GM21526 (cell line): Measurements from ENCODE around the gene MAN1A2.

Experiments
- ATAC-seq: cut with Tn5 transposase; IDR thresholded peaks from one replicate; pipeline ENCODE4 v1.9.1; 2021; ENCODE audit warnings: moderate library complexity; ENCODE audit not compliant: unreplicated experiment, low FRiP score

Gene MAN1A2

GRCh38 chr1:117479086-117479485 lies 111.8 kb downstream of the MAN1A2 start:
- no peak for ATAC-seq

- no peak for ATAC-seq
Measured at GRCh38 chr1:117481410-117481809, 114.2 kb downstream of the MAN1A2 start.

- ATAC-seq: no peak
Measured at GRCh38 chr1:117493906-117494305, 126.7 kb downstream of the MAN1A2 start.

GRCh38 chr1:117495068-117495467 lies 127.8 kb downstream of the MAN1A2 start:
- ATAC-seq: no peak

DNA sequence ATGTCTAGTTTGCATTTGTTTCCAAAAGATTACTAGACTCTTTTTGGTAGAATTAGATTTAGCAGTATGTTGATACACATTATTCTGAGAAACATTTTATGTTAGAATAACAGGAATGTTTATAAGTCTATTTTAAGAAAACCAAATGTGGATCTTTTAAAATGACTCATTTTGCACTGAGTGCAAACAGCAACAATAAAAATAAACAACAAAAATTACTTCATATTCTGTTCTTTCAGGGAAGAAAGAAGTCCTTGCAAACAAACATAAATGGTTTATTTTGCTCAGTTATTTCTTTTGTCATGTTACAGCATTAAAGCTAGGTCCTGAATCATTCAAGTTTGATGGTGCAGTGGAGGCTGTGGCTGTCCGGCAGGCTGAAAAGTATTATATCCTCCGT lies 131.8 kb downstream of the MAN1A2 start:
- ATAC-seq: no peak

DNA sequence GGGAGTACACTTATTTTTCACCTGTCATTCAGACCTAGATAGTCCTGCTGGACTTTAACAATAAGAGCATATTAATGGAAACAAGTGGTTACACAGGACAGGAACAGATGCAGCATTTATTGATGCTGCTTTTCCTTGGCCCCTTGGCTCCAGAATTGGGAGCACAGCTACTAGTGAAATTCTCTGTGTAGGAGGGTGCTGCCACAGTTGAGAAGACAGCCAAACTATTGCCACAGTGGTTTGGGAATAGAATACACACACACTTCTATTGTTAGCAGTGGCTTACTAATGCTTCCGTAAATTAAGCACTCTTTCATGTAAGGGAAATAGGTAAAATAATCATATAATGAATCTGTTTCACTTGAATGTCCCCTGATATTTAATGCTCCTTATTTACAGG lies 133.3 kb downstream of the MAN1A2 start:
- no peak for ATAC-seq

DNA sequence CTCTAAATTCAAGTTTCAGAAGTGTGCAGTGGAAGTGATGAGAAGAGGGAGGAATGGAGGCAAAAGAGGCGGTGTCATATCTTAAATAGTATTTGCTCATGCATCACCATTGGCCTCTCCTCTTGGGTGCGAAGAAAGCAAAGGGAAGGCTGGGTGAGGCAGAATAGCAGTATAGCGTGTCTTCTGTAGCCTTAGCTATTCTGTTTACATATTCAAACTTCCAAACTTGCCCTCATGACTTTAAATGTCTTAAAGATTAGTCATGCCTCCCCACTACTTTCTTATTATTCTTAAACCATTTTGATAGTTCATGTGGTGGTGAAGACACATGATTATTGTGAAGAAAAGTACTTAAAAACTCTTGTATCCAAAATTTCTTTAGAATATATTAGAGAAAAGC lies 134.0 kb downstream of the MAN1A2 start:
- no peak for ATAC-seq

GRCh38 chr1:117511273-117511672 lies 144.0 kb downstream of the MAN1A2 start:
- ATAC-seq: no peak

GRCh38 chr1:117512728-117513321 lies 145.6 kb downstream of the MAN1A2 start:
- no peak for ATAC-seq

- no peak for ATAC-seq
Measured at GRCh38 chr1:117523111-117523510, 155.9 kb downstream of the MAN1A2 start.

GRCh38 chr1:117527074-117527473 lies 159.8 kb downstream of the MAN1A2 start:
- ATAC-seq: no peak

GRCh38 chr1:117527566-117528102 lies 160.4 kb downstream of the MAN1A2 start:
- no peak for ATAC-seq

DNA sequence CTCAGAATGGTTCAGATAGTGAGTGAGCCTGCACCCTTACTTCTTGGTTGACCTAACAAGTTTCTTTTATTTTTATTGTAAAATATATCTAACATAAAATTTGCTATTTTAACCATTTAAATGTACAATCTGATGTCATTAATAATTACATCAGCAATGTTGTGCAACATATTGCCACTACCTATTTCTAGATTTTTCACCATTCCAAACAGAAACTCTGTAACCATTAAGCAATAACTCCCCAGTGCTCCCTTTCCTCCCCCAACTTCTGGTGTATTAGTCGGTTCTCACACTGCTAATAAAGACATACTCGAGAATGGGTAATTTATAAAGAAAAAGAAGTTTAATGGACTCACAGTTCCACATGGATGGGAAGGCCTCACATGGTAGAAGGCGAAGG lies 162.4 kb downstream of the MAN1A2 start:
- no peak for ATAC-seq

DNA sequence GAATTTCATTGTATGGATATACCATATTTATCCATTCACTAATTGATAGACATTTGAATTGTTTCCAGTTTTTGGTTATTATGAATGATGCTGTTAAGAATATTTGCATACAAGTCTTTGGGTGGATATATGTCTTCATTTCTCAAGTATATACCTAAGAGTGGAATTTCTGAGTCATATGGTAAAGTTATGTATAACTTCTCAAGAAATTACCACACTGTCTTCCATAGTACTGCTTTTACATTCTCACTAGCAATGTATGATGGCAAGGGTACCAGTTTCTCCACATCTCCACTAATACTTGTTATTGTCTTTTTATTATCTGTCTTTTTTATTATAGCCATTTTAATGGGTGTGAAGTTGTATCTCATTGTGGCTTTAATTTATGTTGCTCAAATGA lies 164.0 kb downstream of the MAN1A2 start:
- no peak for ATAC-seq

- peak; percentile 56 for ATAC-seq
Measured at GRCh38 chr1:117534995-117535467, 167.8 kb downstream of the MAN1A2 start.

- ATAC-seq: no peak
Measured at GRCh38 chr1:117535821-117536220, 168.6 kb downstream of the MAN1A2 start.

DNA sequence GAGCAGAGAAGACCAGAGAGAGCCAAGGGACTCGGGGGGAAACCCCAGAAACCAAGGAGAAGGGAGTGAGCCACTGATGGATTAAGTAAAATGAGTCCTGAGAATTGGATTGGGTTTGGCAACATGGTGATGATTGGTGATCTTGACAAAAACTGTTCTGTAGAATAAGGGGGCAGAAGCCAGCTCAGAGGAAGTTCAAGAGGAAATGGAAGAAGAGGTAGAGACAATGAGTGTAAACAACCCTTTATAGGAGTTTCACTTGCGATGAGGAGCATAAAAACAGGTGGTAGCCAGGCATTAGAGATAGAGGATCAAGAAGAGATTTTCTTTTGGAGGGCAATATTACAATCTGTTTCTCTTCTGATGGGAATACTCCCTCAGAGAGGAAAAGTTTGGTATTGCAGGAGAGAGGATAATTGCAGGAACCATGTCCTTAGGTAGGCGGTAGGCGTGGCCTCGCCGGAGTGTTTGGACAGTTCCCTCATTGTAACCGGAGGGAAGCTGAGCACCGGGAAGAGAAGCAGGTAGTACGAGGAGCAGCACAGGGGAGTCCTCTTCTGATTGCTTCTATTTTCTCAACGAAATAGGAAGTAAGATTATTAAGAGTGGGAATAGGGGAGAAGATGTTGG lies 170.2 kb downstream of the MAN1A2 start:
- no peak for ATAC-seq

- no peak for ATAC-seq
Measured at GRCh38 chr1:117540532-117540931, 173.3 kb downstream of the MAN1A2 start.

GRCh38 chr1:117541003-117541402 lies 173.8 kb downstream of the MAN1A2 start:
- ATAC-seq: no peak

DNA sequence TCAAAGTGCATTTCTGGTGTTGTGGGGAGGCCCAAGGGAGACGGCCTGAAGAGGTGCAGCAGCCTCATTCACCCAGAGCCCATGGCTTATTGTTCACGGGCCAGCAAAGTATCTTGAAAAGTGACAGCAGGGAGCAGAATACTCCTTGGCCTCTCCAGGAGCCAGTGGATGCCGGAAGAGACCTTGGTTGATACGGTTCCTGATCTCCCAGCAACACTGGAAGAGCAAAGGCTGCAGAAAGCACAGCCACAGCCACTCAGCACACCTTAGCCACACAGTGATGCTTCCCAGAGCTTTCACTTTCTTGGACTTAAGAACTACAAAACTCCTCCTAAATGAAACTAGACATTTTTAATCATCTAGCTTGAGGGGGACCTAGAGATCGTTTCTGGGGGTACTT lies 174.3 kb downstream of the MAN1A2 start:
- no peak for ATAC-seq

DNA sequence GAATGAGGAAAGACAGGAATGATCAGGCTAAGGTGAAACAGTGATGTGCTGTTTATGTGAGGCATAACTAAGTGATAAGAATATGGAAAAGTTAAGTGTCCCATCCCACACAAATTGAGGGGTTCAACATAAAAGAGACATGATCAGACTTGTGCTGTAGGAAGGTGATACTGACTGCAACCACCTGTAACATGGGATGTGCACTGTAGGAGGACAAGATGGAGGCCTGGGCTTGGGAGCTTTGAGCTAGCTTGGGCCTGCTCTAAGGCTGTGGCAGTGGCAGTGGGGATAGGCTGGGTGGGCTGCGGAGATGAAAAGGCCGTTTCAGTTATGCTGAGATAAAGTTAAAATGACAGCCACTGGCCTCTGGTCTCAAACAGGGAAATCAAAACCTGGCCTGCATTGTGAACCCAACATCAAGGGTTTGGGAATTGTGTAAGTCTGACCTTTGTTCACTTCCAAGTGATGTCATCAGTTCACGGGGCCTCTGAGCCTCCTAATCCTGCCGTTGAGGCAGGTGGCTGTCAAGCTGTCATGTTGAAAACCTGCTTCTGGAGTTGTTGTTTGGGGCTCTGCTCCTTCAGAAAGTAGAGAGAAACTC lies 177.4 kb downstream of the MAN1A2 start:
- no peak for ATAC-seq

DNA sequence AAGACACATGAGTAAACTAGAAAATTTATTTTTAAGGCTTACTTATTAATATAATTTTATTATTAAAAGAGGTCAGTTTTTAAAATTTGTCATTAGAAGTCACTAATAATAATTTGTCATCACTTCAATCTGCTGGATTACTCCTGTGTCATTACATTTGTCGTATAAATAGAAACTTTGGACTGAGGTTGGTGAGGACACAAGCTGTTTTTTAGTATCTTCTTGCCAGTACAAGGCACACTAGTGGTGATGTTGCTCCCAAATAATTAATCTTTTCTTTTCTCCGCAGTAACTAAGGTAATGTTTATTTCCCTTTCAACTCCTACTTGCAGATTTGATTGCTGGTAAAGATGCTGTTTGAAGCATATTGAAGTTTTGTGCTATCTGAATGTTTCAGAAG lies 179.2 kb downstream of the MAN1A2 start:
- no peak for ATAC-seq
